Measurements from ENCODE around the gene LDLRAD4.
"Not testable (repeated sequence)": the region's sequence is repeated elsewhere in the genome, so short reads cannot be mapped to it uniquely, and the experiment has no call there.

Gene LDLRAD4

GRCh38 chr18:13688191-13689136 lies 469.9 kb downstream of the LDLRAD4 start:
- DNase-seq, result no peak
- no peak overlapping the region for H3K4ac ChIP-seq (ENCODE audit: low read depth in 1 of 2, low read length in 2 of 2)
- H2BK5ac ChIP-seq (ENCODE audit: low read depth, low read length, poor library complexity, severe bottlenecking), result no peak overlapping the region
- no peak overlapping the region for H3K18ac ChIP-seq (ENCODE audit: low read depth in 1 of 2, low read length in 2 of 2)
- H4K8ac ChIP-seq (ENCODE audit: low read length), result no peak overlapping the region
- peaks cover 22% of the 10 kb centered on the region for H3K79me1 ChIP-seq (replicated peaks; ENCODE audit: low read length, poor library complexity, severe bottlenecking)
- no peak overlapping the region for H2AK5ac ChIP-seq (ENCODE audit: low read length, severe bottlenecking)
- no peak overlapping the region for H3K4me2 ChIP-seq (ENCODE audit: low read length, poor library complexity, severe bottlenecking)
- H2AFZ ChIP-seq (ENCODE audit: low read depth, low read length), result no peak overlapping the region
- peaks cover 0 to 4% of the 10 kb centered on the region in 2 experiments for H3K36me3 ChIP-seq (ENCODE audit: control insufficient read depth in 1 of 2, insufficient read depth in 2 of 2, low read depth in 1 of 2, low read length in 2 of 2)
- H3K23ac ChIP-seq (ENCODE audit: low read length in 2 of 2), result no peak overlapping the region
- no peak overlapping the region for H3K9ac ChIP-seq (ENCODE audit: low read length)
- no peak overlapping the region for H2BK15ac ChIP-seq (ENCODE audit: low read depth, poor library complexity, severe bottlenecking)
- WGBS, result 92% methylated on average over 21 of the region's 21 CpGs
- no peak overlapping the region for H2BK12ac ChIP-seq (ENCODE audit: low read length in 2 of 2)
- no peaks in the 10 kb centered on the region for H3K9me3 ChIP-seq (ENCODE audit: control insufficient read depth, low read length)
- no peak overlapping the region for H3K14ac ChIP-seq (ENCODE audit: low read length in 2 of 2)
- no peaks in the 10 kb centered on the region for H3K27me3 ChIP-seq (ENCODE audit: control insufficient read depth in 1 of 2, insufficient read depth in 1 of 2, low read length in 2 of 2)
- H4K91ac ChIP-seq (ENCODE audit: low read length), result no peak overlapping the region
- no peak overlapping the region for H2BK120ac ChIP-seq (ENCODE audit: low read depth, low read length)
- no peaks in the 10 kb centered on the region for H3K4me1 ChIP-seq (ENCODE audit: control insufficient read depth, insufficient read depth, low read depth, low read length)
- H3K4me3 ChIP-seq (ENCODE audit: insufficient read depth in 1 of 2, low read depth in 1 of 2, low read length in 2 of 2), result no peak overlapping the region
- no peak overlapping the region for H3K27ac ChIP-seq (ENCODE audit: low read length, poor library complexity, severe bottlenecking)

GRCh38 chr18:13690060-13690459 lies 471.5 kb downstream of the LDLRAD4 start:
- H4K8ac ChIP-seq (ENCODE audit: low read length), result not testable (repeated sequence)

GRCh38 chr18:13695337-13695736 lies 476.8 kb downstream of the LDLRAD4 start:
- not testable (repeated sequence) for H3K9ac ChIP-seq (ENCODE audit: low read length); H3K4me1 ChIP-seq (ENCODE audit: control insufficient read depth, insufficient read depth, low read depth, low read length); H4K91ac ChIP-seq (ENCODE audit: low read length); H2BK5ac ChIP-seq (ENCODE audit: low read depth, low read length, poor library complexity, severe bottlenecking); H3K36me3 ChIP-seq (ENCODE audit: control insufficient read depth in 1 of 2, insufficient read depth in 2 of 2, low read depth in 1 of 2, low read length in 2 of 2); H3K27ac ChIP-seq (ENCODE audit: low read length, poor library complexity, severe bottlenecking); H3K27me3 ChIP-seq (ENCODE audit: control insufficient read depth in 1 of 2, insufficient read depth in 1 of 2, low read length in 2 of 2); H3K4ac ChIP-seq (ENCODE audit: low read depth in 1 of 2, low read length in 2 of 2); H2BK12ac ChIP-seq (ENCODE audit: low read length in 2 of 2); H3K4me2 ChIP-seq (ENCODE audit: low read length, poor library complexity, severe bottlenecking); H2BK120ac ChIP-seq (ENCODE audit: low read depth, low read length); H3K14ac ChIP-seq (ENCODE audit: low read length in 2 of 2); H2AK5ac ChIP-seq (ENCODE audit: low read length, severe bottlenecking); H2BK15ac ChIP-seq (ENCODE audit: low read depth, poor library complexity, severe bottlenecking); H3K18ac ChIP-seq (ENCODE audit: low read depth in 1 of 2, low read length in 2 of 2); DNase-seq; H3K23ac ChIP-seq (ENCODE audit: low read length in 2 of 2); H3K4me3 ChIP-seq (ENCODE audit: insufficient read depth in 1 of 2, low read depth in 1 of 2, low read length in 2 of 2); H2AFZ ChIP-seq (ENCODE audit: low read depth, low read length); H3K9me3 ChIP-seq (ENCODE audit: control insufficient read depth, low read length); H4K8ac ChIP-seq (ENCODE audit: low read length)
- peaks cover 14% of the 10 kb centered on the region for H3K79me1 ChIP-seq (replicated peaks; ENCODE audit: low read length, poor library complexity, severe bottlenecking)
- no CpG with 5 or more reads among the region's 5 CpGs for WGBS

More at GRCh38 chr18:13690060-13690459, 471.5 kb downstream of the LDLRAD4 start:
- H2BK120ac ChIP-seq (ENCODE audit: low read depth, low read length); H2BK12ac ChIP-seq (ENCODE audit: low read length in 2 of 2); DNase-seq; H2AFZ ChIP-seq (ENCODE audit: low read depth, low read length); H2AK5ac ChIP-seq (ENCODE audit: low read length, severe bottlenecking); H3K27me3 ChIP-seq (ENCODE audit: control insufficient read depth in 1 of 2, insufficient read depth in 1 of 2, low read length in 2 of 2); H3K23ac ChIP-seq (ENCODE audit: low read length in 2 of 2); H3K18ac ChIP-seq (ENCODE audit: low read depth in 1 of 2, low read length in 2 of 2); H3K9me3 ChIP-seq (ENCODE audit: control insufficient read depth, low read length); H3K27ac ChIP-seq (ENCODE audit: low read length, poor library complexity, severe bottlenecking); H3K4me2 ChIP-seq (ENCODE audit: low read length, poor library complexity, severe bottlenecking); H4K91ac ChIP-seq (ENCODE audit: low read length); H3K4me1 ChIP-seq (ENCODE audit: control insufficient read depth, insufficient read depth, low read depth, low read length); H2BK15ac ChIP-seq (ENCODE audit: low read depth, poor library complexity, severe bottlenecking); H3K36me3 ChIP-seq (ENCODE audit: control insufficient read depth in 1 of 2, insufficient read depth in 2 of 2, low read depth in 1 of 2, low read length in 2 of 2); H3K4me3 ChIP-seq (ENCODE audit: insufficient read depth in 1 of 2, low read depth in 1 of 2, low read length in 2 of 2); H3K4ac ChIP-seq (ENCODE audit: low read depth in 1 of 2, low read length in 2 of 2); H3K14ac ChIP-seq (ENCODE audit: low read length in 2 of 2); H3K9ac ChIP-seq (ENCODE audit: low read length); H2BK5ac ChIP-seq (ENCODE audit: low read depth, low read length, poor library complexity, severe bottlenecking): not testable (repeated sequence)
- 98% methylated on average over 9 of the region's 9 CpGs for WGBS
- H3K79me1 ChIP-seq (replicated peaks; ENCODE audit: low read length, poor library complexity, severe bottlenecking), result peaks cover 20% of the 10 kb centered on the region

- no peak overlapping the region for H3K4ac ChIP-seq (ENCODE audit: low read depth in 1 of 2, low read length in 2 of 2)
- no peak overlapping the region for H2BK12ac ChIP-seq (ENCODE audit: low read length in 2 of 2)
- peak; percentile 6 for DNase-seq
- no peaks in the 10 kb centered on the region for H3K36me3 ChIP-seq (ENCODE audit: control insufficient read depth in 1 of 2, insufficient read depth in 2 of 2, low read depth in 1 of 2, low read length in 2 of 2)
- no peak overlapping the region for H3K27ac ChIP-seq (ENCODE audit: low read length, poor library complexity, severe bottlenecking)
- no peaks in the 10 kb centered on the region for H3K9me3 ChIP-seq (ENCODE audit: control insufficient read depth, low read length)
- no peak overlapping the region for H4K91ac ChIP-seq (ENCODE audit: low read length)
- no peak overlapping the region for H3K14ac ChIP-seq (ENCODE audit: low read length in 2 of 2)
- H3K9ac ChIP-seq (ENCODE audit: low read length), result no peak overlapping the region
- whole genome bisulfite sequencing, result 95% methylated on average over 3 of the region's 3 CpGs
- H3K23ac ChIP-seq (ENCODE audit: low read length in 2 of 2), result no peak overlapping the region
- no peak overlapping the region for H2BK120ac ChIP-seq (ENCODE audit: low read depth, low read length)
- no peaks in the 10 kb centered on the region for H3K27me3 ChIP-seq (ENCODE audit: control insufficient read depth in 1 of 2, insufficient read depth in 1 of 2, low read length in 2 of 2)
- H2BK15ac ChIP-seq (ENCODE audit: low read depth, poor library complexity, severe bottlenecking), result no peak overlapping the region
- H2BK5ac ChIP-seq (ENCODE audit: low read depth, low read length, poor library complexity, severe bottlenecking), result no peak overlapping the region
- no peak overlapping the region for H3K18ac ChIP-seq (ENCODE audit: low read depth in 1 of 2, low read length in 2 of 2)
- peaks cover 20% of the 10 kb centered on the region for H3K79me1 ChIP-seq (replicated peaks; ENCODE audit: low read length, poor library complexity, severe bottlenecking)
- H3K4me1 ChIP-seq (ENCODE audit: control insufficient read depth, insufficient read depth, low read depth, low read length), result no peaks in the 10 kb centered on the region
- H2AFZ ChIP-seq (ENCODE audit: low read depth, low read length), result no peak overlapping the region
- no peak overlapping the region for H3K4me2 ChIP-seq (ENCODE audit: low read length, poor library complexity, severe bottlenecking)
- H3K4me3 ChIP-seq (ENCODE audit: insufficient read depth in 1 of 2, low read depth in 1 of 2, low read length in 2 of 2), result no peak overlapping the region
- no peak overlapping the region for H2AK5ac ChIP-seq (ENCODE audit: low read length, severe bottlenecking)
- H4K8ac ChIP-seq (ENCODE audit: low read length), result no peak overlapping the region
Observed at GRCh38 chr18:13696961-13697360, 478.4 kb downstream of the LDLRAD4 start.

All from mesenchymal stem cell (in vitro differentiated cells and primary cell).